MCF 10A (cell line): ENCODE data around the gene NUDCD3. TPM values are rescaled to one million over a fixed set of nuclear protein-coding genes. Genes with fewer than 3 reads are reported as not detected.

Experiments
- BruUV-seq: library from RNA; stranded (reverse); fragments of 400-500 nt; replicated peaks from 2 replicates; lab custom pipeline; 2021; lab: Mats Ljungman, UMichigan
- CTCF ChIA-PET: fragments of 300-600 bp; sonication (Branson Sonifier 250); formaldehyde crosslinking; extraction: SDS; loops from one replicate; lab custom pipeline; 2021; ENCODE audit warnings: antibody characterized with exemption, inconsistent platforms; lab: Yijun Ruan, JAX
- POLR2A ChIA-PET: fragments of 300-600, 350-650 bp; sonication (Branson Sonifier 250); formaldehyde crosslinking; extraction: SDS; loops from one replicate; lab custom pipeline; 2020; ENCODE audit warnings: antibody characterized with exemption, inconsistent platforms; lab: Yijun Ruan, JAX
- DNase-seq: peaks from one replicate; pipeline ENCODE4 v3.0.0-alpha.2; 2018; ENCODE audit not compliant: unreplicated experiment
- H3K27ac Mint-ChIP-seq: one replicate; pipeline ENCODE4 v1.8.0; 2022; ENCODE audit warnings: mild to moderate bottlenecking, low read depth, mixed read lengths; ENCODE audit not compliant: unreplicated experiment
- H3K27me3 Mint-ChIP-seq: one replicate; pipeline ENCODE4 v1.8.0; 2022; ENCODE audit warnings: mixed read lengths; ENCODE audit not compliant: insufficient read depth, unreplicated experiment
- H3K36me3 Mint-ChIP-seq: one replicate; pipeline ENCODE4 v1.8.0; 2022; ENCODE audit warnings: mild to moderate bottlenecking, moderate library complexity, mixed read lengths; ENCODE audit not compliant: insufficient read depth, unreplicated experiment
- H3K4me1 Mint-ChIP-seq: one replicate; pipeline ENCODE4 v1.8.0; 2022; ENCODE audit warnings: mixed read lengths; ENCODE audit not compliant: insufficient read depth, unreplicated experiment
- H3K4me3 Mint-ChIP-seq: one replicate; pipeline ENCODE4 v1.8.0; 2022; ENCODE audit warnings: mild to moderate bottlenecking, moderate library complexity, mixed read lengths; ENCODE audit not compliant: unreplicated experiment
- H3K9me3 Mint-ChIP-seq: one replicate; pipeline ENCODE4 v1.8.0; 2022; ENCODE audit warnings: mixed read lengths; ENCODE audit not compliant: unreplicated experiment
- CTCF ChIP-seq: fragments of 200-600 bp; IDR thresholded peaks from one replicate; pipeline ENCODE4 v1.8.0; 2022; ENCODE audit warnings: antibody characterized with exemption, mild to moderate bottlenecking; ENCODE audit not compliant: unreplicated experiment
- intact Hi-C: fragments of 100-400 bp; cut with micrococcal nuclease; formaldehyde crosslinking; loops from 2 replicates; pipeline ENCODE4 v1.14.1; 2022
- total RNA-seq: library from RNA; stranded (reverse); gene quantifications from 2 replicates; pipeline ENCODE4 v1.2.3, GENCODE V29; 2022

Gene NUDCD3
- total RNA-seq, 1 experiment from 2014 or later, result 85.5 TPM

DNA sequence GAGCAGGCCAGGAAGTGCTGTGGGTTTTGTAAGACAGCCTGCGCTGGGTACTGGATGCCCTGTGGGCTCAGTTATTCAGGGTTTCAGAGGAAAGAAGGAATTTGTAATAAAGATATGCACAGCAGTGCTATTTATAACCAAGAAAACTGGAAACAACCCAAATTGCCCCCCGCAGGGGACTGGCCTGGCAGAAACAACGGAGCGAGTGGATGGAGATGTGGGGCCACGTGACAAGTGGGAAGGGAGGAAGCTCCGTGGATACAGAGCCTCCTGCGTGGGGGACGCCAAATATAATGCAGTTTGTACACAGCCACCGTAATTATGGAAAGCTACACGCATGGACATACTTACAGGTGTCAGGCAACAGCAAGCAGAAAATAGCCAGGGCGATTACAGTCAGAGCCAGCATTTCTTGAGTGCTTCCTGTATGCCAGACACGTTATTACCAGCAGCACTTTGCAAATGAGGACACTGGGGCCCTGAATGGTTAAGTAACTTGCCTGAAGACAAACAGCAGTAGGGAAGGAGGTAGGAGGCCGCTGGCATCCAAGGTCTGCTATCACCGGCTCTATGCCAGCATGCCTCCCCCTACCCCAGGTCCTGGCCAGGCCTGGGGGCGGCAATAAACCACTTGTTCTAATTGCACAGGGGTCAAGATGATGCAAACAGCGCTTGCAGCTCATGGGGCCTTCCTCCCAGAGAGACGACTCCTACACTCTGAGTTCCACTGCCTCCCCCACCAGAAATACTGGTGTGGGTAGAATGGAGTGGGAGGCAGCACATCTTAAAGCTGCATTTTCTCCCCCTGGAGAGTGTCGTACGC, 156.3 kb downstream of the NUDCD3 start:
- Mint-ChIP-seq H3K9me3 (no peaks in the 10 kb centered on the region), H3K27ac (no peak overlapping the region), H3K4me3 (no peak overlapping the region), H3K4me1 (no peaks in the 10 kb centered on the region), H3K36me3 (no peaks in the 10 kb centered on the region), H3K27me3 (peaks cover 38% of the 10 kb centered on the region)
- POLR2A ChIA-PET, result no interaction called here
- no peak for TF ChIP-seq CTCF
- intact Hi-C loops, result no loop called here
- DNase-seq, result no peak
- CTCF ChIA-PET, result interaction anchor here (0.5 kb wide), 1 partner anchor 44 kb away, joined by 3 read pairs; no protein-coding TSS in a partner anchor
- no TSS peak for BruUV-seq

GRCh38 chr7:44331682-44332081, 158.8 kb downstream of the NUDCD3 start:
- Mint-ChIP-seq H3K4me3 (no peak overlapping the region), H3K36me3 (no peaks in the 10 kb centered on the region), H3K27me3 (peaks cover 18% of the 10 kb centered on the region), H3K9me3 (no peaks in the 10 kb centered on the region), H3K4me1 (no peaks in the 10 kb centered on the region), H3K27ac (no peak overlapping the region)
- ChIA-PET POLR2A (no interaction called here), CTCF (no interaction called here)
- TF ChIP-seq CTCF, result no peak
- DNase-seq, result no peak
- no TSS peak for BruUV-seq
- intact Hi-C loops, result no loop called here

DNA sequence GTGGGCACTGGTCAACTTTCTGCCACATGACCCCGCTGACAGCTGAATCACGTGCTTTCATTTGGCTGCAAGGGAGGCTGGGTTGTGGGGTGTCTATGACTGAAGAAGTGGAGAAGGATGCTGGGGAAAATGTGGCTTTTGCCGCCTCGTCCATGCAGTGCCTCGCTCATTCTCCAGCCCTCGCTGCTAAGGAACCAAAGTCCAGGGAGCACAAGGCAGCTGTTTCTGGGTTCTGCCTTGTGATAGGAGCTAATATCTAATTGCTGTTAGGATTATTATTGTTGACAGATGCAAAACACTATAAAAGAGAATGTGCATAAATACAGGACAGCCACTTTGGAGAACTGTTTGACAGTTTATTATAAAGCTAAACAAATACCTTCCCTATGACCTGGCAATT, 160.1 kb downstream of the NUDCD3 start:
- no peak for DNase-seq
- intact Hi-C loops, result no loop called here
- no peak overlapping the region for H3K4me3 Mint-ChIP-seq
- TF ChIP-seq CTCF, result no peak
- ChIA-PET POLR2A (no interaction called here), CTCF (interaction anchor here (0.5 to 0.6 kb wide), 2 partner anchors 67 to 89 kb away, joined by 3 to 4 read pairs; no protein-coding TSS in a partner anchor)
- H3K4me1 Mint-ChIP-seq, result peaks cover 6% of the 10 kb centered on the region
- H3K9me3 Mint-ChIP-seq, result no peaks in the 10 kb centered on the region
- no peaks in the 10 kb centered on the region for H3K36me3 Mint-ChIP-seq
- H3K27me3 Mint-ChIP-seq, result peaks cover 19% of the 10 kb centered on the region
- H3K27ac Mint-ChIP-seq, result no peak overlapping the region
- no TSS peak for BruUV-seq

DNA sequence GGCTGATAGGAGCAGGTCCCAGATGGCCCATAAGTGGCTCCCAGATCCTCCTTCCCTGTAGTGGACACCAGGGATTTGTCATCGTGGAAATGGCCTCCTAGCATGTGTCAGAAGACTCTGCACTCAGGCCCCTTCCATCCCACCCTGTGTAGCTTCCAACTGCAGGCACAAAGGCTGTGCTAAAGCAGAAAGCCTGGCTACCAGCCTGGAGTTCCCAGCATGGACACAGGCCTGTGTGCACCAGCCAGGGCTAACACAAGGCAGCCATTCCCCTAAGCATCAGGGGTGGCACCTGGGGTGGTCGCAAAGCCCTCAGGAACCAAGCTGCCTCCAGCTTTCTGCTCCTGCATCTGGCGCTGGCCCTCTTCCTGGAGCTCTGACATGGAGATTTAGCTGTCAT, 160.6 kb downstream of the NUDCD3 start:
- Mint-ChIP-seq H3K36me3 (no peaks in the 10 kb centered on the region), H3K27me3 (peaks cover 22% of the 10 kb centered on the region), H3K9me3 (no peaks in the 10 kb centered on the region), H3K27ac (no peak overlapping the region), H3K4me1 (peaks cover 6% of the 10 kb centered on the region), H3K4me3 (no peak overlapping the region)
- CTCF ChIA-PET, result interaction anchor here (0.5 to 0.6 kb wide), 2 partner anchors 67 to 89 kb away, joined by 3 to 4 read pairs; no protein-coding TSS in a partner anchor
- no TSS peak for BruUV-seq
- DNase-seq, result no peak
- TF ChIP-seq CTCF, result no peak
- POLR2A ChIA-PET, result no interaction called here
- intact Hi-C loops, result no loop called here

Other genes starting within 250 kb of the NUDCD3 start
- 0.54 and 1.8 TPM in 2 replicates for gene CAMK2B, start 165.1 kb downstream of the NUDCD3 start, total RNA-seq
- 0.07 TPM in 1 of 2 replicates, not detected in the other for gene NPC1L1, start 50.7 kb upstream of the NUDCD3 start, total RNA-seq
- 104 and 105 TPM in 2 replicates for gene DDX56, start 83.2 kb upstream of the NUDCD3 start, total RNA-seq
- 49.7 and 58.0 TPM in 2 replicates for gene TMED4, start 91.6 kb upstream of the NUDCD3 start, total RNA-seq
- 75.1 and 91.1 TPM in 2 replicates for gene OGDH, start 116.0 kb upstream of the NUDCD3 start, total RNA-seq